Measurements from ENCODE around the gene ASB18.

DNA sequence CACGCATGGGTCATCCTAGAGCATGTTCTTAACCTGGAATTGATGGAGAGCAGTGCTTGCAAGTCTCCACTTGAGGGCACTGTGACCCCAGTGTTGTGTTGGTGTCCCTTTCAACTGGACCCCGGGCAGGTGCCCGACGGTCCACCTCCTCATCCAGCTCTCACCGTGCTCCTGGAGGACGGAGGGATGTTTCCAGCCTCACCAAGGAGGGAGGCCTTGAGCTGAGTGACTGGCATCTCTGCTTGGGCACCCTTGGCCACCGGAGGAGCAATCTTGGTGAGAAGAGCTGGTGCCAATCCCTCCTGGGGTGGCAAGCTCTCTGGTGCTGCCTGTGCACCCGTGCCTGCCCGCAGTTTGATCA lies 45.4 kb upstream of the ASB18 start:
- TF ChIP-seq, protein P1, sequence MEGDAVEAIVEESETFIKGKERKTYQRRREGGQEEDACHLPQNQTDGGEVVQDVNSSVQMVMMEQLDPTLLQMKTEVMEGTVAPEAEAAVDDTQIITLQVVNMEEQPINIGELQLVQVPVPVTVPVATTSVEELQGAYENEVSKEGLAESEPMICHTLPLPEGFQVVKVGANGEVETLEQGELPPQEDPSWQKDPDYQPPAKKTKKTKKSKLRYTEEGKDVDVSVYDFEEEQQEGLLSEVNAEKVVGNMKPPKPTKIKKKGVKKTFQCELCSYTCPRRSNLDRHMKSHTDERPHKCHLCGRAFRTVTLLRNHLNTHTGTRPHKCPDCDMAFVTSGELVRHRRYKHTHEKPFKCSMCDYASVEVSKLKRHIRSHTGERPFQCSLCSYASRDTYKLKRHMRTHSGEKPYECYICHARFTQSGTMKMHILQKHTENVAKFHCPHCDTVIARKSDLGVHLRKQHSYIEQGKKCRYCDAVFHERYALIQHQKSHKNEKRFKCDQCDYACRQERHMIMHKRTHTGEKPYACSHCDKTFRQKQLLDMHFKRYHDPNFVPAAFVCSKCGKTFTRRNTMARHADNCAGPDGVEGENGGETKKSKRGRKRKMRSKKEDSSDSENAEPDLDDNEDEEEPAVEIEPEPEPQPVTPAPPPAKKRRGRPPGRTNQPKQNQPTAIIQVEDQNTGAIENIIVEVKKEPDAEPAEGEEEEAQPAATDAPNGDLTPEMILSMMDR (IDR thresholded peaks at IDR 0.05): peak in 5 of 6 experiments; percentile 6 to 55 (median 32)
- TF ChIP-seq POLR2A (IDR thresholded peaks at IDR 0.05): no peak
